ENCODE data around the gene SERPINI1.

Gene SERPINI1

GRCh38 chr3:167835953-167836352 lies 100.4 kb downstream of the SERPINI1 start:
- DNase-seq (ENCODE audit: low read depth), result no peak
- TF ChIP-seq CTCF (IDR thresholded peaks at IDR 0.05; ENCODE audit: insufficient read depth, low read depth, low read length, missing control alignments), result no peak
- H3K4me3 ChIP-seq (ENCODE audit: low read depth, low read length), result no peak overlapping the region

- TF ChIP-seq CTCF (IDR thresholded peaks at IDR 0.05; ENCODE audit: insufficient read depth, low read depth, low read length, missing control alignments), result no peak
- no peak for DNase-seq (ENCODE audit: low read depth)
- no peak overlapping the region for H3K4me3 ChIP-seq (ENCODE audit: low read depth, low read length)
These were observed 101.9 kb downstream of the SERPINI1 start for GRCh38 chr3:167837466-167837865.

- H3K4me3 ChIP-seq (ENCODE audit: low read depth, low read length), result no peak overlapping the region
- no peak for TF ChIP-seq CTCF (IDR thresholded peaks at IDR 0.05; ENCODE audit: insufficient read depth, low read depth, low read length, missing control alignments)
- DNase-seq (ENCODE audit: low read depth), result no peak
These were observed 104.1 kb downstream of the SERPINI1 start for GRCh38 chr3:167839460-167840134.

- DNase-seq (ENCODE audit: low read depth), result no peak
- no peak for TF ChIP-seq CTCF (IDR thresholded peaks at IDR 0.05; ENCODE audit: insufficient read depth, low read depth, low read length, missing control alignments)
These were observed 104.7 kb downstream of the SERPINI1 start for GRCh38 chr3:167840247-167840646.

GRCh38 chr3:167843481-167843880 lies 108.0 kb downstream of the SERPINI1 start:
- no peak for TF ChIP-seq CTCF (IDR thresholded peaks at IDR 0.05; ENCODE audit: insufficient read depth, low read depth, low read length, missing control alignments)
- H3K4me3 ChIP-seq (ENCODE audit: low read depth, low read length), result no peak overlapping the region
- no peak for DNase-seq (ENCODE audit: low read depth)

More at GRCh38 chr3:167840247-167840646, 104.7 kb downstream of the SERPINI1 start:
- no peak overlapping the region for H3K4me3 ChIP-seq (ENCODE audit: low read depth, low read length)

GRCh38 chr3:167843886-167844285 lies 108.4 kb downstream of the SERPINI1 start:
- DNase-seq (ENCODE audit: low read depth), result no peak
- TF ChIP-seq CTCF (IDR thresholded peaks at IDR 0.05; ENCODE audit: insufficient read depth, low read depth, low read length, missing control alignments), result no peak
- no peak overlapping the region for H3K4me3 ChIP-seq (ENCODE audit: low read depth, low read length)

- no peak for TF ChIP-seq CTCF (IDR thresholded peaks at IDR 0.05; ENCODE audit: insufficient read depth, low read depth, low read length, missing control alignments)
- no peak for DNase-seq (ENCODE audit: low read depth)
- no peak overlapping the region for H3K4me3 ChIP-seq (ENCODE audit: low read depth, low read length)
These were observed 109.0 kb downstream of the SERPINI1 start for GRCh38 chr3:167844528-167844927.

Measured in GM12865 (cell line).